ENCODE data around the gene GAS2L2. TPM values are rescaled to one million over a fixed set of nuclear protein-coding genes. Genes with fewer than 3 reads are reported as not detected.
A peak's percentile ranks its signal among the peaks of the same experiment; 100 is the strongest.

Gene GAS2L2
- polyA plus RNA-seq, 1 donor (not counting 4 experiments of a cell fraction or from before 2014, with no cell fraction given), result 0.05 TPM

GRCh38 chr17:35742496-35742895, 10.5 kb downstream of the GAS2L2 start:
- TF ChIP-seq CTCF (optimal IDR thresholded peaks at IDR 0.05 in 1 of 3, IDR thresholded peaks at IDR 0.05 in 1 of 3, conservative IDR thresholded peaks at IDR 0.05 in 1 of 3; ENCODE audit: extremely low read depth in 1 of 3, insufficient read depth in 2 of 3, low read length in 3 of 3) (no peak), EZH2 (IDR thresholded peaks at IDR 0.05; ENCODE audit: low read length) (no peak)
- DNase-seq (ENCODE audit: low read depth, low spot score) (no peak), FAIRE-seq (no peak)
- Histone ChIP-seq H3K79me2 (ENCODE audit: control insufficient read depth, insufficient read depth, low read length) (no peaks in the 10 kb centered on the region), H4K20me1 (ENCODE audit: control insufficient read depth, extremely low read depth, insufficient read depth, low read length) (no peaks in the 10 kb centered on the region), H3K4me1 (ENCODE audit: control insufficient read depth, extremely low read depth, insufficient read depth, low read length) (no peaks in the 10 kb centered on the region), H3K9ac (ENCODE audit: control insufficient read depth, extremely low read depth, insufficient read depth, low read length) (no peak overlapping the region), H3K9me1 (ENCODE audit: control insufficient read depth, extremely low read depth, insufficient read depth, low read length) (no peaks in the 10 kb centered on the region), H3K4me3 (ENCODE audit: control insufficient read depth in 2 of 3, extremely low read depth in 1 of 3, insufficient read depth in 2 of 3, low read depth in 1 of 3, low read length in 3 of 3) (no peak overlapping the region), H3K4me2 (ENCODE audit: control insufficient read depth, extremely low read depth, insufficient read depth, low read depth, low read length) (no peak overlapping the region), H3K27ac (ENCODE audit: control insufficient read depth, insufficient read depth, low read length) (no peak overlapping the region), H3K36me3 (ENCODE audit: control insufficient read depth in 2 of 2, extremely low read depth in 1 of 2, insufficient read depth in 2 of 2, low read length in 2 of 2) (no peaks in the 10 kb centered on the region), H2AFZ (ENCODE audit: control insufficient read depth, low read length) (no peak overlapping the region), H3K9me3 (ENCODE audit: control insufficient read depth, low read depth, low read length) (no peaks in the 10 kb centered on the region), H3K27me3 (ENCODE audit: control insufficient read depth, extremely low read depth, insufficient read depth, low read length) (peaks cover 57% of the 10 kb centered on the region)
- dilution Hi-C loops (cut with MboI; ENCODE audit: extremely low pct_ligation_motif_present, low sequenced_read_pairs), result no loop called here

GRCh38 chr17:35740997-35741931, 11.8 kb downstream of the GAS2L2 start:
- dilution Hi-C loops (cut with MboI; ENCODE audit: extremely low pct_ligation_motif_present, low sequenced_read_pairs), result no loop called here
- FAIRE-seq (no peak), DNase-seq (ENCODE audit: low read depth, low spot score) (no peak)
- Histone ChIP-seq H3K9ac (ENCODE audit: control insufficient read depth, extremely low read depth, insufficient read depth, low read length) (no peak overlapping the region), H3K9me1 (ENCODE audit: control insufficient read depth, extremely low read depth, insufficient read depth, low read length) (no peaks in the 10 kb centered on the region), H3K4me1 (ENCODE audit: control insufficient read depth, extremely low read depth, insufficient read depth, low read length) (no peaks in the 10 kb centered on the region), H2AFZ (ENCODE audit: control insufficient read depth, low read length) (no peak overlapping the region), H3K4me2 (ENCODE audit: control insufficient read depth, extremely low read depth, insufficient read depth, low read depth, low read length) (no peak overlapping the region), H3K36me3 (ENCODE audit: control insufficient read depth in 2 of 2, extremely low read depth in 1 of 2, insufficient read depth in 2 of 2, low read length in 2 of 2) (no peaks in the 10 kb centered on the region), H3K27me3 (ENCODE audit: control insufficient read depth, extremely low read depth, insufficient read depth, low read length) (peaks cover 57% of the 10 kb centered on the region), H3K9me3 (ENCODE audit: control insufficient read depth, low read depth, low read length) (no peaks in the 10 kb centered on the region), H3K79me2 (ENCODE audit: control insufficient read depth, insufficient read depth, low read length) (no peaks in the 10 kb centered on the region), H3K4me3 (ENCODE audit: control insufficient read depth in 2 of 3, extremely low read depth in 1 of 3, insufficient read depth in 2 of 3, low read depth in 1 of 3, low read length in 3 of 3) (no peak overlapping the region), H3K27ac (ENCODE audit: control insufficient read depth, insufficient read depth, low read length) (no peak overlapping the region), H4K20me1 (ENCODE audit: control insufficient read depth, extremely low read depth, insufficient read depth, low read length) (no peaks in the 10 kb centered on the region)
- TF ChIP-seq CTCF (optimal IDR thresholded peaks at IDR 0.05 in 1 of 3, IDR thresholded peaks at IDR 0.05 in 1 of 3, conservative IDR thresholded peaks at IDR 0.05 in 1 of 3; ENCODE audit: extremely low read depth in 1 of 3, insufficient read depth in 2 of 3, low read length in 3 of 3) (no peak), EZH2 (IDR thresholded peaks at IDR 0.05; ENCODE audit: low read length) (peak; percentile 73)

Data from keratinocyte (primary cell).